Stimulated activated CD4-positive, alpha-beta T cell treated with anti-CD3 and anti-CD28 coated beads, Interleukin-15, amount 100 ng/mL, for 48 hours (primary cell): Measurements from ENCODE around the gene HECTD1.
A peak's percentile ranks its signal among the peaks of the same experiment; 100 is the strongest.
"Not testable (repeated sequence)": the region's sequence is repeated elsewhere in the genome, so short reads cannot be mapped to it uniquely, and the experiment has no call there.

Source experiments
- DNase-seq, 2 donors: peaks; one replicate each; pipeline ENCODE4 v3.0.0-alpha.2; 2020; ENCODE audit warnings: low read depth in 2 of 2

HECTD1 gene

GRCh38 chr14:31207755-31208545, at the start of gene HECTD1:
Gene HECTD1 (minus strand): TSS chr14:31207793. CDS start chr14:31205936, 1,857 bp downstream.
- DNase-seq: peak; percentile 76 to 84

GRCh38 chr14:31257244-31257553, 49.6 kb upstream of the HECTD1 start:
- DNase-seq: no peak

- no peak for DNase-seq
Measured at GRCh38 chr14:31256534-31257243, 49.1 kb upstream of the HECTD1 start.

- DNase-seq: not testable (repeated sequence)
Measured at GRCh38 chr14:31255918-31256317, 48.3 kb upstream of the HECTD1 start.

- DNase-seq: no peak
Measured at GRCh38 chr14:31255286-31255685, 47.7 kb upstream of the HECTD1 start.

GRCh38 chr14:31253746-31254471, 46.3 kb upstream of the HECTD1 start:
- no peak for DNase-seq

GRCh38 chr14:31252865-31253264, 45.3 kb upstream of the HECTD1 start:
- no peak for DNase-seq

GRCh38 chr14:31251028-31251958, 43.7 kb upstream of the HECTD1 start:
- no peak for DNase-seq

- no peak for DNase-seq
Measured at GRCh38 chr14:31244626-31245025, 37.0 kb upstream of the HECTD1 start.

GRCh38 chr14:31243860-31244259, 36.3 kb upstream of the HECTD1 start:
- DNase-seq: peak; percentile 30 to 31

GRCh38 chr14:31242161-31242940, 34.8 kb upstream of the HECTD1 start:
- not testable (repeated sequence) for DNase-seq

- no peak for DNase-seq
Measured at GRCh38 chr14:31241450-31242114, 34.0 kb upstream of the HECTD1 start.

- no peak for DNase-seq
Measured at GRCh38 chr14:31239741-31240140, 32.1 kb upstream of the HECTD1 start.

- DNase-seq: no peak
Measured at GRCh38 chr14:31235462-31235861, 27.9 kb upstream of the HECTD1 start.

GRCh38 chr14:31232081-31232480, 24.5 kb upstream of the HECTD1 start:
- no peak for DNase-seq

GRCh38 chr14:31231272-31231671, 23.7 kb upstream of the HECTD1 start:
- not testable (repeated sequence) for DNase-seq

- DNase-seq: no peak
Measured at GRCh38 chr14:31230573-31230958, 23.0 kb upstream of the HECTD1 start.

GRCh38 chr14:31229638-31230572, 22.3 kb upstream of the HECTD1 start:
- DNase-seq: no peak

GRCh38 chr14:31229009-31229408, 21.4 kb upstream of the HECTD1 start:
- no peak for DNase-seq
